HG03060 (cell line): ENCODE data around the gene ATRNL1.

Experiments
- ATAC-seq: cut with Tn5 transposase; IDR thresholded peaks from one replicate; pipeline ENCODE4 v1.9.1; 2021; ENCODE audit warnings: low read depth, moderate number of reproducible peaks; ENCODE audit not compliant: unreplicated experiment

Gene ATRNL1

DNA sequence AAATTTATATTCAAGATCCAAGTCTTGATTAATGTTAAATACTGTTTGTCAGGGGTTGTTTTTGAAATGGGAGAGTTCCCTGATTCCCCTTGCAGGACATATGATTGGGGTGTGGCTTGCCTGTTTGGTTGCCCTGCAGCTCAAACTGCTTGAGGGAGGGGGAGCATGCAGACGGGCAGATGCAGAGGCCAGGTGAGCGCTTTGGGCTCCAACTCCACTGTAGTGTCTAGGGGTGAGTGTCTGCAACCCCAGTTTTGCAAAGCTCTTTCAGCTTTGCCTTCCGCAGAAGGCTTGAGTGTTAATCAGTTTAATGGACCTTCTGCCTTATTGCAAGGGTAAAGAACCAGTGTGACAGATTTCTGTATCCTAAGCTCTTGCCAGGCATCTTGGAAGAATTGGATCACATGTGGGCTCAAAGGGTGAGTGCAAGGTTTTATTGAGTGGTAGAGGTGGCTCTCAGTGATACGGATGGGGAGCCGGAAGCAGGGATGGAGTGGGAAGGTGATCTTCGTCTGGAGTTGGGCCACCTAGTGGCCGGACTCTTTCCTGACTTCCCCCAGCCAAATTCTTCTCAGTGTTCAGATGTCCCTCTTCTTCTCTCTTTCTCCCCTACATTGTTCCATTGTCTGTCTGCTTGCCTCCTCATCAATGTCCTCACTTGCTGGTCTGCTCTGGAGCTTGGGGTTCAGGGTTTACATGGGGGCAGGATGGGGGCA is 479.7 kb downstream of the ATRNL1 start:
- ATAC-seq = no peak

DNA sequence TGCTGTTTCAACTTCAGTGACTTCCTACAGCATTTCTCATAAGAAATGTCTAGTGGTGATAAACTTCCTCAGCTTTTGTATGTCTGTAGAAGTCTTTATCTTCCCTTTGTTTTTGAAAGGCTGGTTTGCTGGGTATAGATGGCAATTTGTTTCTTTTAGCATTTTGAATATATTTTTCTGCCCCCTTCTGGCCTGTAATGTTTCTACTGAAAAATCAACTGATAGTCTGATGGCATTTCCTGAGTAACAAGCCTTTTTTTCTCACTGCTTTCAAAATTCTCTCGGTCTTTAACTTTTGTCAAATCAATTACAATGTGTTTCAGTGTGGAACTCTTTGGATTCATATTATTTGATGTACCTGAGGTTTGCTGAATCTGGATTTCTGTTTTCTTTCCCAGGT is 487.1 kb downstream of the ATRNL1 start:
- no peak for ATAC-seq

DNA sequence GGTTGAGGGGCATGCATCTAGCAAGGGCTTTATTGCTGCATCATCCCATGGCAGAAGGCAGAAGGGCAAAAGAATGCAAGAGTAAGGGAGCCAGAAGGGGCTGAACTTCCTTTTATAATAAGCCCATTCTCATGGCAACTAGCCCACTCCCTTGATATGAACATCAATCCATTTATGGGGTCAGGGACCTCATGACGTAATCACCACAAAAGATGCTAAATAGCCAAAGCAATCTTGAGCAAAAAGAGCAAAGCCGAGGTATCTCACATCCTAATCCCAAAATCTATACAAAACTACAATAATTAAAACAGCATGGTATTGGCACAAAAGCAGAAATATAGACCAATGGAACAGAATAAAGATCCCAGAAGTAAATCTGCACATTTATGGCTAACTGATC is 499.9 kb downstream of the ATRNL1 start:
- no peak for ATAC-seq

GRCh38 chr10:115604627-115605026 is 511.5 kb downstream of the ATRNL1 start:
- no peak for ATAC-seq

DNA sequence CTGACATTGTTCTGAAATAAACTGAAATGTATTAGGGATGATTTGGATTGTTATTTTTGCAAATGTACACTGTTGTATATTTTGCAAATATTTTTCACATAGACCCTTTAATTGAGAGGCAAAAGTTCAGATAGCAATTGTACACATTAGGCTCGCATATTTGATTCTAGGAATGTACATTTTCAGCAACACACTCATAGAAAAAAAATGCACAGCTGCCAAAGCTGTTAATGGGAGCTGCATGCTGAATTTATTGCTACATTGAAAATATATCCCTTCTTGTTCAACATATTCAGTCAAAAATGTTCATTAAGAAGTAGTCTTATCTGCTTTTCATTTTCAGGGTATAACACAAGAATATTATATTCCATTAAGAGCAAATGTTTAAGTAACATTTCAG is 512.9 kb downstream of the ATRNL1 start:
- no peak for ATAC-seq

- no peak for ATAC-seq
Measured at GRCh38 chr10:115606741-115607140, 513.6 kb downstream of the ATRNL1 start.

DNA sequence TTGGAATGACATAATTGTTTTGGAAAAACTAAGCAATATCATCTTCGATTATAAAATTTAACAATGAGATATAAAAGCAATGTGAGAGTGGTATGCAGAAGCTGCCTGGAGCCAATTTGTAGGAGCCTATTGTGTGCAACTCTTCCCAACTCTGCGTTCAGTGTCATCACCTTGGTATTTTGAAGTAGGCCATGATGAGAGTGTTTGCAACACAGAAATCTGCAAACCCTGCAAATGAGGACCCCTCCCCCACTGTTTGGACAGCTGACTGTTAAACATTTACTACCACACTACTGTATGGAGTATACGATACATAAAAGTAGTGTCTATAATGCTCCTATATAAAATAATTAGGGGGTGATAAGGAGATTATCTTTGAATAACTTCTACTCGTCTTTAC is 531.3 kb downstream of the ATRNL1 start:
- ATAC-seq = no peak

DNA sequence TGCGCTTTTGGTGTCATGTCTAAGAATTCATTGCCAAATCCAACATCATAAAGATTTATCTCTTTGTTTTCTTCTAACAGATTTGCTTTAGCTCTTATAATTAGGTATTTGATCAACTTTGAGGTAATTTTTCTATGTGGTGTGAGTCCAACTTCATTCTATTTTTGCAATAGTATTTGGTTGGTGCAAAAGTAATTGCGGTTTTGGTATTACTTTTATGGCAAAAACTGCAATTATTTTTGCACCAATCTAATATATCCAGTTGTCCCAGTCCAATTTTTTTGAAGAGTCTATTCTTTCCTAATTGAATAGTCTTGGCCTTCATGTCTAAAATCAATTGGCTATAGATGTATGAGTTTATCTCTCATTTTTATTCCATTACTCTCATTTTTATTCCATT is 535.5 kb downstream of the ATRNL1 start:
- ATAC-seq = no peak

DNA sequence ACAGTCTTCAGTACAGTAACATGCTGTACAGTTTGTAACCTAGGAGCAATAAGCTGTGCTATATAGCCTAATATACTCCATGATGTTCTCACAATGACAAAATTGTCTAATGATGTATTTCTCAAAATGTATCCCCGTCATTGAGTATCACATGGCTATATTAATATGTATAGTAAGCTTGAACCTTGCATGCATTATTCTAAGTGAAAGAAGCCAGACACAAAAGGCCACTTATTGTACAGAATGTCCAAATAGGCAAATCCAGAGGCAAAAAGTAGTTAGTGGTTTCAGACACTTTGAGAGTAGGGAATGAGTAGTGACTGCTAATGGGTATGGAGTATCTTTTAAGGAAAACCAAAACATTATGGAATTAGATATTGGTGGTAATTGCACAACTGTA is 545.1 kb downstream of the ATRNL1 start:
- no peak for ATAC-seq

DNA sequence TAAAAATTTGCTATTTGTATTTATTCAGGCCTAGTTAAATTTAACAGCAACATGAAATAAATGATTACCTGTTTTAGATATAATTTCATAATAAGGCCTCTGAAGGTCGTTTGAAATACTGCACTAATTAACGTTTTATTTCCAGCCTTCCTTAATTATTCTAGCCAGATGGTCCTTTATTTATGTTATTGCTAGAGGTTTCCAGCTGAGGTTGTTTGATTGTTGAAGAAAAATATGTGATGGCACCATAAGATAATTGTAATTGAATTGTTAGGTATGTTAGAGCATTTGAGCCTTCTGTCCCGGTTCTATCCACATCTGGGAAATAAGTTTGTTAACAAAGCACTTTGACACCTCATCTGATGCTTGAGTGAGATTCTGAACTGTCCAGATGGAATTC is 556.1 kb downstream of the ATRNL1 start:
- no peak for ATAC-seq

DNA sequence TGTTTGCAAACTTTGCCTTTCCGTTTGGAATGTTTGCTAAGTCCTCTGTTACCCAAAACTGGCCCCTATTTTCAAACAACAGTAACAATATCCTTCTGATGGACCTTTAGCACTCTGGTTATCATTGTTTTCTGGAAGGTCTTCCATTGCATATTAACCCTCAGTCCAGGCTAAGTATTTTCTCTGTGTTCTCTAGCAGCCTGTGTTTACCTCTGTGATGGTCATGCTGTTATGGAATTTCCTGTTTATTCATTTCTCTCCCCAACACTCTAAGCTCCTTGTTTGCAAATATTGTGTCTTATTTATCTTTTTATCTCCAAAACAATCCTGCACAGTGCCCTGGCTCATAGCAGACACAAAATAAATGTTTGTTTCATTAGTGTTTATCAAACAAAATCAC is 560.3 kb downstream of the ATRNL1 start:
- no peak for ATAC-seq

- ATAC-seq = no peak
Measured at GRCh38 chr10:115654961-115655360, 561.8 kb downstream of the ATRNL1 start.

GRCh38 chr10:115657161-115657860 is 564.1 kb downstream of the ATRNL1 start:
- ATAC-seq = no peak

DNA sequence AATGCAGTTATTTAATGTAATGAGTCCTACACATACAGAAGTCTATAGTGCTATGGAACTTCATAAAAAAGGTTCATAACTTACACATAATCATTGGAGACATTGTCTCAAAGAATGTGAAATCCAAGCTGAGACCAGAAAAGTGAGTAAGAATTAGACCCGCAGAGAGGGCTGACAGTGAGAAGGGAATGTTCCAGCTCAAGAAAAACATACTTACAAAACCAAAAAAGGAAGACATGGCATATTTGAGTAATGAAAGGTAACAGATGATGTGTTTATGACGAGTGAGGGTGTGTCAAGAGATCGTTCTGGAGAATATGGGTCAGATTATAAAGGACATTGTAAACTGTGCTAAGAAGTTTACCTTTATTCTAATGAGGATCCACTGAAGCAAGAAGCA is 566.5 kb downstream of the ATRNL1 start:
- ATAC-seq = no peak

- no peak for ATAC-seq
Measured at GRCh38 chr10:115660391-115660790, 567.2 kb downstream of the ATRNL1 start.

DNA sequence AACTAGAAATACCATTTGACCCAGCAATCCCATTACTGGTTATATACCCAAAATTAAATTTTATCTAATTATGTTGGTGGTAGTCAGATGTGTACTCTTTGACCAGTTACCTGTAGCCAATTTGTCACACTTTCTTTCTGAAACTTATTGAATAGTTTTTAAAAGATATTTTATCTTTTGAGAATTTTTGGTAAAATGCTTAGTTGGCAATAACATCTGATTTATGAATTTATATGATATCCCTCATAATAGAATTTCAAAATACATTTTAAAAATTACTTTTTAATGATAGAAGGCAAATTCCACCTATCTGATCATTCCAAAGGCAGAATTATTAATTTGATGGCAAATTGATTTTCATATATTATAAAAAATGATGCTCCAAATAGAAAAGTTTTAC is 569.3 kb downstream of the ATRNL1 start:
- no peak for ATAC-seq

- ATAC-seq = no peak
Measured at GRCh38 chr10:115665549-115665948, 572.4 kb downstream of the ATRNL1 start.

GRCh38 chr10:115674496-115674895 is 581.3 kb downstream of the ATRNL1 start:
- ATAC-seq = no peak

DNA sequence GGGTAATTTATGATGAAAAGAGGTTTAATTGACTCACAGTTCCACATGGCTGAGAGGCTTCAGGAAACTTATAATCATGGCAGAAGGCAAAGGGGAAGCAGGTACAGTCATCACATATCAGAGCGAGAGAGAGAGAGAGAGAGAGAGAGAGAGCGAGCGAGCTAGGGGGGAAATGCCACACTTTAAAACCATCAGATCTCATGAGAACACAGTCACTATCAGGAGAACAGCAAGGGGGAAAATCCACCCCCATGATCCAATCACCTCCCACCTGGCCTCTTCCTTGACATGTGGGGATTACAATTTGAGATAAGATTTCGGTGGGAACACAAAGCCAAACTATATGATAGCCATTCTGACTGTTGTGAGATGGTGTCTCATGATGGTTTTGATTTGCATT is 603.6 kb downstream of the ATRNL1 start:
- no peak for ATAC-seq

GRCh38 chr10:115706026-115706425 is 612.9 kb downstream of the ATRNL1 start:
- no peak for ATAC-seq

- no peak for ATAC-seq
Measured at GRCh38 chr10:115706488-115707076, 613.4 kb downstream of the ATRNL1 start.

DNA sequence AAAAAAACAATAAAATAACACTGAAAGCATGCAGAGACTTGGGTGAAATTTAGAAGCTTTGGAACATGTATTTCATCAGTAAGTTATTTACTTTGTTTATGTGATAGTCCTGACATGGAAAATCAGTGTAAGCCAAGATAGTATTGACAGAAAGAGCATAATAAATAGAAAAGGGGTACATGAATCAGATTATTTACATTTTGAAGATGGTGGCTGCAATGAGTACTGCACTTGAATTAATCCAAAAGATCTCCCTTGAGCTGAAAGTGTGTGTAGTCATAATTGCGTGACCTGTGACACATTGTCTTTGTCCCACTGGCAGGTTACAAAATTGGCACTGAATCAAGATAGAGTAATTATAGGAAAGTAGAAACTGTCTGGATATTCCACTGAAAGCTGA is 617.0 kb downstream of the ATRNL1 start:
- no peak for ATAC-seq
